A673 (cell line): ENCODE data around the gene FERMT2. TPM values are rescaled to one million over a fixed set of nuclear protein-coding genes. Genes with fewer than 3 reads are reported as not detected.

ENCODE experiments used
- total RNA-seq: library from RNA; stranded (reverse); gene quantifications from 2 replicates; pipeline ENCODE4 v1.2.3, GENCODE V29; 2021

FERMT2 gene
- total RNA-seq, 1 experiment from 2014 or later, result 38.3 TPM

Other genes with a start within 250 kb of the FERMT2 start
- gene PSMC6, start 243.8 kb downstream of the FERMT2 start, total RNA-seq, result 177 and 190 TPM in 2 replicates
- 8.7 and 9.4 TPM in 2 replicates for gene STYX, start 220.9 kb downstream of the FERMT2 start, total RNA-seq
- 33.9 and 34.4 TPM in 2 replicates for gene GNPNAT1, start 159.4 kb downstream of the FERMT2 start, total RNA-seq
- 17.8 and 21.9 TPM in 2 replicates for gene DDHD1, start 202.3 kb upstream of the FERMT2 start, total RNA-seq